Right lung (tissue), 10 donors: ENCODE results near the gene CKAP2. TPM values are rescaled to one million over a fixed set of nuclear protein-coding genes. Genes with fewer than 3 reads are reported as not detected.
"Not testable (repeated sequence)": the region's sequence is repeated elsewhere in the genome, so short reads cannot be mapped to it uniquely, and the experiment has no call there.

ENCODE experiments used
- DNase-seq, 2 donors: peaks; one replicate each; pipeline ENCODE4 v3.0.0-alpha.2; 2013
- long read RNA-seq, 8 donors: transcript quantifications; one replicate each; lab custom pipeline, GENCODE V29; 2026
- polyA plus RNA-seq, 5 donors: library from polyadenylated mRNA; unstranded; fragments of 120-200 nt; gene quantifications; one replicate each; pipeline versions ENCODE4 v1.2.1 to v1.2.3, GENCODE V29; 2013; ENCODE audit warnings: inconsistent platforms in 1 of 5, low replicate concordance in 1 of 5; ENCODE audit not compliant: insufficient read length in 5 of 5, insufficient read depth in 1 of 5

The CKAP2 gene, protein sequence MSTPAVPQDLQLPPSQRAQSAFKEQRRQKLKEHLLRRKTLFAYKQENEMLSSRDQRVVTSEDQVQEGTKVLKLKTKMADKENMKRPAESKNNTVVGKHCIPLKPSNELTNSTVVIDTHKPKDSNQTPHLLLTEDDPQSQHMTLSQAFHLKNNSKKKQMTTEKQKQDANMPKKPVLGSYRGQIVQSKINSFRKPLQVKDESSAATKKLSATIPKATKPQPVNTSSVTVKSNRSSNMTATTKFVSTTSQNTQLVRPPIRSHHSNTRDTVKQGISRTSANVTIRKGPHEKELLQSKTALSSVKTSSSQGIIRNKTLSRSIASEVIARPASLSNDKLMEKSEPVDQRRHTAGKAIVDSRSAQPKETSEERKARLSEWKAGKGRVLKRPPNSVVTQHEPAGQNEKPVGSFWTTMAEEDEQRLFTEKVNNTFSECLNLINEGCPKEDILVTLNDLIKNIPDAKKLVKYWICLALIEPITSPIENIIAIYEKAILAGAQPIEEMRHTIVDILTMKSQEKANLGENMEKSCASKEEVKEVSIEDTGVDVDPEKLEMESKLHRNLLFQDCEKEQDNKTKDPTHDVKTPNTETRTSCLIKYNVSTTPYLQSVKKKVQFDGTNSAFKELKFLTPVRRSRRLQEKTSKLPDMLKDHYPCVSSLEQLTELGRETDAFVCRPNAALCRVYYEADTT
- polyA plus RNA-seq, result 100 to 1,000 TPM in 1 of 5 donors, 10 to 100 TPM in 4; 44.4 to 133 (median 57.5) TPM
- long read RNA-seq, donor 1, partial matches to known transcripts, result 69 of 78 reads
- long read RNA-seq, donor 1, other reads (novel, unspliced or antisense), result 0 of 78 reads
- long read RNA-seq, donor 2, partial matches to known transcripts, result 0 of 7 reads
- long read RNA-seq, donor 2, other reads (novel, unspliced or antisense), result 0 of 7 reads
- long read RNA-seq, donor 3, transcript CKAP2-201 (9 exons, 3,375 nt), result major isoform, 5 of 8 reads
- long read RNA-seq, donor 3, partial matches to known transcripts, result 0 of 8 reads
- long read RNA-seq, donor 3, other reads (novel, unspliced or antisense), result 0 of 8 reads
- long read RNA-seq, donor 4, partial matches to known transcripts, result 0 of 3 reads
- long read RNA-seq, donor 4, other reads (novel, unspliced or antisense), result 0 of 3 reads
- long read RNA-seq, donor 5, transcript CKAP2-201 (9 exons, 3,375 nt), result major isoform, 10 of 56 reads
- long read RNA-seq, donor 5, partial matches to known transcripts, result 40 of 56 reads
- long read RNA-seq, donor 5, other reads (novel, unspliced or antisense), result 0 of 56 reads
- long read RNA-seq, donor 6, transcript CKAP2-201 (9 exons, 3,375 nt), result major isoform, 6 of 23 reads
- long read RNA-seq, donor 6, partial matches to known transcripts, result 13 of 23 reads
- long read RNA-seq, donor 6, other reads (novel, unspliced or antisense), result 0 of 23 reads
- long read RNA-seq, donor 7, transcript CKAP2-201 (9 exons, 3,375 nt), result major isoform, 5 of 26 reads
- long read RNA-seq, donor 7, partial matches to known transcripts, result 14 of 26 reads
- long read RNA-seq, donor 7, other reads (novel, unspliced or antisense), result 0 of 26 reads
- long read RNA-seq, donor 8, partial matches to known transcripts, result 0 of 6 reads
- long read RNA-seq, donor 8, other reads (novel, unspliced or antisense), result 0 of 6 reads

DNA sequence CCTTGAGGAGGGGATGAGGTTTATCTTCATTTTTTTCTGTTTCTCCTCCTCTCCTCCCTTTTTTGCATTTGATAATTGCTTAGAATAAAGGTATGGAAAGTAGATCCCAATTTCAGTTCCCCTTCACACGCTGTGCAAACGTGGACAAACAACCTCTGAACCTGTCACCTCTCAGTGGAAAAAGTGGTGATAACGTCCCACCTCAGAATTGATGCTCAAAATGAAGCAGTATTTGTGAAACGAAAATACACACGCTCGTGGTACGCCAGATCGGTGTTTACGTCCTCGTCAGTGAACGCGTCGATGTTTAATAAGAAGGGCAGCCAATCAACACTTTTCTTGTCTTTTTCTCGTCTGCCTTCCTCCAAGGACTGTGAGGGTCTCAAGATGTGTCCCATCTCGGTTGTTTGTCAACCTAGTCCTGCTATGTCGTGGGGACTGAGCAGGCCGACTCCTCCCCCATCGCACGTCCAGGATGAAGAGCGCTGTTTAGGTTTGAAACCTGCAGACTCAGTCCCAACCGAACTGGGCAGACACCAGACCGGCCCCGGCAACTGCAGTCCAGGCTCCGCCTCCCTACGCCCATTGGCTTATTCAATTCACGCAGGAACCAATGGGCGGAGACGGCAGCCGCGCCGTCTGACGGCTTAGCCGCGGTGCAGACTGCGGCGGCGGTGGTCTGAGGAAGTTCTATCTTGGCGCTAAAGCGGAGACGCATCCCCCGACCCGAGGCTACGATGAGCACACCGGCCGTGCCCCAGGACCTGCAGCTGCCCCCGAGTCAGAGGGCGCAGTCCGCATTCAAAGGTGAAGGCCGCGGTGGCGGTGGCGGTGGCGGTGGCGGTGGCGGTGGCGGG, at the start of gene CKAP2:
TSS of gene CKAP2 (plus strand) at position 659 of the 857 bp plus-strand sequence. CDS start at position 738, 79 bp downstream.
- DNase-seq, result peak; percentile 93 to 95

DNA sequence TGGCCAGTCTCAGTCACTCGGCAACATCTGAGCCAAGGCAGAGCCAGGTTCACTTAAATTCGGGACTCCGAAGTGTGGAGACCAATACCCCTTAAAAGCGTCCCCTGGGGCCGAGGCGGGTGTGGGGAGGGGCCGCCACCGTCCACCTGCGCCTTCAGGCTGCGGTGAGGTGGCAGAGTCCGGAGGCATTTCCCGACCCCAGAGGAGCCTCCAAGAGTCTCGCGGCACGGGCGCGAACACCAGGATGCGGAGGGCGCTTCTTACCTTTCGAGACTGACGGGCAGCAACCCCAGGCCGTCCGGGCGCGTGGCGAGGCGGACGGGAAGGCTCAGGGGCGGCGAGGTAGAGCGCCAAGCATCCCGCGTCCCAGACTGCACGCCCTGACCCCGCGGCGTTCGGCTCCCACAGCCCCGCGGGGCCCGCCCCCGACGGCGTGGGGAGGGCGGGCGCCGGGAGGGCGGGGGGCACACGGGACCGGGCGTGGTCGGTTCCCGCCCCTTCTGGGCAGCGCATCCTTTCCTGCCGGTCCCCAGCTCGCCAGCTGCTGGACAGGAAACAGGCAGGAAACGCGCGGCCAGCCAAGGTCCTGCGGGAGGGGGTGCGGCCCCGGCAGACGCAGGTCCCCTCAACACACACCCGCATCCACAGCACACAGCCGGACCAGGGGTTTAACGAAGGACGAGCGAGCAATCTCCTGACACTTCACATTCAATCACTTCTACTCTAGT, 49.3 kb upstream of the CKAP2 start, which contains the start of gene THSD1:
TSS of gene THSD1 (minus strand) at position 406 of the 728 bp plus-strand sequence. CDS start 3,572 bp downstream, outside the sequence.
- peak; percentile 49 to 53 for DNase-seq

DNA sequence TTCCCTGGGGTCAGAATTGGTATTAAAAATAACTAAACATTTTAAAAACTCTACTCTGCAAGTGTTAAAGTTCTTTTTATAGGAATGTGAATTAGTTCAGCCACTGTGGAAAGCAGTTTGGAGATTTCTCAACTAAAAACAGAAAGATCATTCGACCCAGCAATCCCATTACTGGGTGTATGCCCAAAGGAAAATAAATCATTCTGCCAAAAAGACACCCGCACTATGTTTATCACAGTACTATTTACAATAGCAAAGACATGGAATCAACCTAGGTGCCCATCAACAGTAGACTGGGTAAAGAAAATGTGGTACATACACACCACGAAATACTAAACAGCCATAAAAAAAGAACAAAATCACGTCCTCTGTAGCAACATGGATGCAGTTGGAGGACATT, 48.6 kb upstream of the CKAP2 start:
- no peak for DNase-seq

DNA sequence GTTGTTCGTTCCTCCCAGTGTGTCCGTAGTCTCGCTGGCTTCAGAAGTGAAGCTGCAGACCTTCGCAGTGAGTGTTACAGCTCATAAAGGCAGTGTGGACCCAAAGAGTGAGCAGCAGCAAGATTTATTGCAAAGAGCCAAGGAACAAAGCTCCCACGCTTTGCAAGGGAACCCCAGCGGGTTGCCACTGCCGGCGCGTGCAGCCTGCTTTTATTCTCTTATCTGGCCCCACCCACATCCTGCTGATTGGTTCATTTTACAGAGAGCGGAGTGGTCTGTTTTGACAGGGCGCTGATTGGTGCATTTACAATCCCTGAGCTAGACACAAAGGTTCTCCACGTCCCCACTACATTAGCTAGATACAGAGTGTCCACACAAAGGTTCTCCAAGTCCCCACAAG, 47.8 kb upstream of the CKAP2 start:
- not testable (repeated sequence) for DNase-seq

DNA sequence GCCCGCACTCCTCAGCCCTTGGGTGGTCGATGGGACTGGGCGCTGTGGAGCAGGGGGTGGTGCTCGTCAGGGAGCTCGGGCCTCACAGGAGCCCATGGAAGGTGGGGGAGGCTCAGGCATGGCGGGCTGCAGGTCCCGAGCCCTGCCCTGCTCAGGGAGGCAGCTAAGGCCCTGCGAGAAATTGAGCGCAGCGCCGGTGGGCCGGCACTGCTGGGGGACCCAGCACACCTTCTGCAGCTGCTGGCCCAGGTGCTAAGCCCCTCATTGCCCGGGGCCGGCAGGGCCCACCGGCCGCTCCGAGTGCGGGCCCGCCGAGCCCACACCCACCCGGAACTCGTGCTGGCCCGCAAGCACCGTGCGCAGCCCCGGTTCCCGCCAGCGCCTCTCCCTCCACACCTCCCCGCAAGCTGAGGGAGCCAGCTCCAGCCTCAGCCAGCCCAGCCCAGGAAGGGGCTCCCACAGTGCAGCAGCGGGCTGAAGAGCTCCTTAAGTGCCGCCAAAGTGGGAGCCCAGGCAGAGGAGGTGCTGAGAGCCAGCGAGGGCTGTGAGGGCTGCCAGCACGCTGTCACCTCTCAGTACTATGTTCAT, 47.1 kb upstream of the CKAP2 start:
- not testable (repeated sequence) for DNase-seq

- no peak for DNase-seq
Measured at GRCh38 chr13:52411629-52412028, 43.6 kb upstream of the CKAP2 start.

DNA sequence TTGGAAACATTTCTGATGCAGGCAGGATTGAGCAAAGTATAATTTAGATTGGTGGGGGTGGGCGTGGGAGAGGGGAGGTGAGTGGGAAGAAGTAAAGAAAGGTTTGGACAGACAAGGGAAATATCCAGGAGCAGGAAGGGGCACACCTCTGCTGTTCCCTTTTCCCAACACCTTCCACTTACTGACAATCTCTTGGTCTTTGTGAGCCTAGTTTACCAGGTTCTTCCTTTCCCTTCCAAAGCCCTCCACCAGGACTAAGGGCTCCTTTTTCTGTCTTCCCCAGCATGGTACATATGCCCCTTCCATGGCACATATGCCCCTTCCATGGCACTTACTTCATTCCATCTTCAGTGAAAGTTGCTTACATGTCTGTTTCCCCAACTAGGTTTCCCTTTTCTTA, 43.1 kb upstream of the CKAP2 start:
- DNase-seq, result no peak

DNA sequence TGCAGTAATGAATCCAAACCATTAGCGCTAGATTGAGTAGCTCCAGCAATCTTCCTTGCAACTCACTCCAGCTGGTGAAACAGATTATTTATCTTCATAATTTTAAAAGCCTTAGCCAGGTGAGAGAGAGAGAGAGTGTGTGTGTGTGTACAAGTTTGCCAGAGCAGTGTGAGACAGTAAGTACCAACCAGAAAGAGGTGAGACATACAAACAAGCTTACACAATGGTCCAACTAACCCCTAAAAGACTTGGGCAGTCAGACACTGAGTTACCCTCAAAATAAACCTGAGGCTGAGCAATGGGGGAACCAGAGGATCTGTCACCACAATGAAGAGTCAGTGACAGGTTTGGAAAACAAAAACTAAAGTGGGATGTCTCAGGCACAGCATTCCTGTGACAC, 41.2 kb upstream of the CKAP2 start:
- DNase-seq, result no peak

DNA sequence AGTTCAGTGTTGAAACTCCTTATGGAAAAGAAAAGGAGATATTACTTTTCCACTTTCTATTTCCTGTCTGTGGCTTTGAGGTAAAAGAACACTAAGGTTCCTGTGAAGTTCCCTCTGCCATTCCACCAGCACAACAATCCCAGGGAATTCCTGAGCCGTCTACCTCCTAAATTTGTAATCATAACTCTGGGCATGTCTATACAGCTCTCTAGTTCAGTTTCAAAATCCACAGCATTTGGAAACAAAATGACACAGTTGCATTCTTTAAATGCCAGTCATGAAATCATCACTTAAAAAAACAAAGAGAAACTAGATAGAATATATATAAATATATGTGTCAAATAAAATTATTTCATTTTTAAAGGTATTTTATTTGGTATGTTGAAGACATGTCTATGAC, 40.3 kb upstream of the CKAP2 start:
- DNase-seq, result no peak

GRCh38 chr13:52419080-52419479, 36.2 kb upstream of the CKAP2 start:
- no peak for DNase-seq

DNA sequence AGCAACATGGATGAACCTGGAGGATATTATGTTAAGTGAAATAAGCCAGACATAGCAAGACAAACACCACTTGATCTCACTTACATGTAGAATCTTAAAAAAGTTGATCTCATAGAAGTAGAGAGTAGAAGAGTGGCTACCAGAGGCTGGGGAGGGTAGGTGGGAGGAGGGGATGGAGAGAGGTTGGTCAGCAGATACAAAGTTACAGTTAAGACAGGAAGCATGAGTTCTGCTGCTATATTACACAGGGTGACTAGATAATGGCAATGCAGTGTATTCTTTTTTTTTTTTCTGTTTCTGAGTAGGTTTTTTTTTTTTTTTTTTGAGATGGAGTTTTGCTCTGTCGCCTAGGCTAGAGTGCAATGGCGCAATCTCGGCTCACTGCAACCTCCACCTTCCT, 34.1 kb upstream of the CKAP2 start:
- DNase-seq, result no peak

DNA sequence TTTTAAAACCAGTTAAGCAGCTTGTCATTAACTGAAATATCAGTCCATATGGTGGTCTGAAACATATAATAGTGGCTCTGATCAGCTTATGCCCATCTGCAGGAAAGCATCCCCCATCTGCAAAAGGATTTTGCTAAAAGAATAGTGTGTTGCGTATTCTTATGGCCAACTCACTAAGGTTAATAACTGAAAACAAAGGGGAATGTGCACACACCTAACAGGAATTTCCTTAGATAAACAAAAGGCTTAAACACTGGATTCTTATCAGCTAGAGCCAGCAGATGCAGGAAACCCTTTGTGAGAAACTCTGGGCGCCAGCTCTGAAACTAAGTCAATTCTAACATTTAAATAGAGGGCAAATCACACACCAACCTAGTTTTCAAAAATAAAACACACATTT, 27.0 kb upstream of the CKAP2 start:
- no peak for DNase-seq

DNA sequence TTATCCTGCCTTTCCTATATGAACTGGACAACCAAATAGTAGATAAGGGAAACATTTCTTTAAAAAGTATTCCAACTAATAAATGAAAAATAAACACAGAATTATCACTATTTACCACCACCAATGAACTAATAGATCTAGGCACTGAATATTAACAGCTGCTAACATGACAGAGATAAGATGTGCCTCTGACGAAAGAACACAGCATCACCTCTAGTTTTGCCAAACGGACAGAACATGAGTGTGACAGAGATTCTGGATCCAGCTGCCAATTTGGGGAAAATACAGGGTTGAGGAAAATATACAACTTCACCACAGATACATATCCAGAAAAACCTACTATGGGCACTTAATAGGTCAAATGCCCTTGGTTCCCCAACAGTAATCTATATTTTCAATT, 22.8 kb upstream of the CKAP2 start:
- DNase-seq, result no peak

- no peak for DNase-seq
Measured at GRCh38 chr13:52446265-52446664, 9.0 kb upstream of the CKAP2 start.

DNA sequence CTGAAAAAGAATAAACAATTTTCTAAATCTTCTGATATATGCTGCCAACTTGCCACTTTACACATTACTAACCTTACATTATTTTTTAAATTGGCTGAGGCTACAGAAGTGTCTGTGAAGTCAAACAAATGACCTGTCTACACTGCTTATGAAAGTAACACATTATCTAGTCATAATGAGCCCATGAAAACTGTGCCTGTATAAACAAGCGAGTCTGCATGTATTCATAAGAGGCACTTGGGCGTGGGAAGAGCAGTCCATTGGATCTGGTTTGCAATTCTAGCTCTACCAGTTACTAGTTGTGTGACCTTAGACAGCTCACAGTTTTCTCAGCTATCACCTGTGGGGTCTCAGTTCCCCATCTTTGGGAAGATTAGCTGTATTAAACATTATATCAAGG, 7.9 kb upstream of the CKAP2 start:
- no peak for DNase-seq

DNA sequence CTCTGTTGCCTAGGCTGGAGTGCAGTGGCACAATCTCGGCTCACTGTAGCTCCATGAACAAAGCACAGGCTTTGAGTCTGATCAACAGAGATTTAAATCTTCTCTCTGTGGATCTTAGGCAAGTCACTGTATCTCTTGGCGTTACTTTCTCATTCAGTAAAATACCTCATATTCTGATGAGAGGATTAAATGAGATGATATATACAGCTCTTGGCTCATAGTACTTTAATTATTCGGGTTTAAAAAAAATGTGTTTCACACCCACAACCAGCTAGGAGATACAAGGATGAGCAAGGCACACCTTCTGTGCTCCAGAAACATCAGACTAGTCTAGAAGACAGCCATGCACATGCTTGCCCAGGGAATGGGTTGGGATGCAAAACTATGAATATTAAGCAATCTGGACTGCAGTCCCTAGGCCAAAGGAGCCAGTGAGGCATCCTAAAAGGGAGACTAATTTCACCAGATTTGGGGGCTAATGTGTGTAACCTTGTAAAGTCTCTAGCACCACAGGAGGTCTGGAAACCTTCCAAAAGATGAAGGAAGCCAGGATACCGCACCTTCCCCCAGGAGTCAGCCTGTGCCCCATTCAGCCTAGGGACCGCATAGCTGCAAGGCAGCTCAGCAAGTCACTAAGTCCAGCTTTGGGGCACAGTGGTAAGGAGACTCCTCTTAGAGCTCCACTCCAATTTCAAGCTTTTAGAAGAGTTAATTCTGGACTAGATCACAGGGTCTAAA, 7.3 kb upstream of the CKAP2 start:
- no peak for DNase-seq

DNA sequence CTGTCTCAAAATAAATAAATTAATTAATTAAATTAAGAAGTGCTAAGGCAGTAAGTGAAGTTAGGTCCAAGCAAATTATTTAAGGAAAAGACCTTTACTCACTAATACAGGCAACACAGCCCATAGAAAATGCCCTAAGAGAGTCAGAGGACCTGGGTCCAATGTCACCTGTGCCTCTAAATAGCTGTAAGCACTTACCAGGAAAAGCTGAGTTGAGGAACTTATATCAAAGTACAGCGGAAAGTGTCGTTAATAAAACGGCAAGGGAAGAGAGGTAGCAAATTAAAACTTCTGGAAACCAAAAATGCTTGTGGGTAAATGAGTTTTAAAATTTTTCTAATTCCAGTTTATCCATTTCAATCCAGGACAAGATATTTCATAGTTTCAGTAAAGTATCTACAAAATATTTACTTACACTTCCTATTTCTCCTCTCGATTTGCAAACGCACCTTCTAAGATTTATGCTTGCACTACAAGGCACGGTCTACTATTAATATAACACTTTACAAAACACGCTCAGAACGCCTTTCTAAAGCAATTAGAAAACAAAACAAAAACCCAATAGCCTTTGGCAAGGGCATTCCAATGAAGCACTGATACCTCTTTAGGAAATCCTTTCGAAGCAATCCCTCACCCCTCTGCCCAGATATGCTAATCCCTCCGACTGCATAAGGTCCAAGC, 5.8 kb upstream of the CKAP2 start:
- DNase-seq, result no peak
